Measurements from ENCODE around the gene LRIG2.
"Not testable (repeated sequence)": the region's sequence is repeated elsewhere in the genome, so short reads cannot be mapped to it uniquely, and the experiment has no call there.

LRIG2 gene

GRCh38 chr1:113072757-113073478 lies at the start of gene LRIG2:
TSS of gene LRIG2 (plus strand) at chr1:113073198. CDS start at chr1:113073407, 209 bp downstream.
- peak; percentile 83 for DNase-seq (ENCODE audit: low spot score)

- DNase-seq (ENCODE audit: low spot score) = not testable (repeated sequence)
Measured at GRCh38 chr1:113023316-113023715, 49.7 kb upstream of the LRIG2 start.

- DNase-seq (ENCODE audit: low spot score) = peak; percentile 23
Measured at GRCh38 chr1:113027007-113027406, 46.0 kb upstream of the LRIG2 start.

- no peak for DNase-seq (ENCODE audit: low spot score)
Measured at GRCh38 chr1:113027449-113027848, 45.5 kb upstream of the LRIG2 start.

- no peak for DNase-seq (ENCODE audit: low spot score)
Measured at GRCh38 chr1:113029822-113030221, 43.2 kb upstream of the LRIG2 start.

- no peak for DNase-seq (ENCODE audit: low spot score)
Measured at GRCh38 chr1:113031171-113031933, 41.6 kb upstream of the LRIG2 start.

GRCh38 chr1:113035086-113035485 lies 37.9 kb upstream of the LRIG2 start:
- no peak for DNase-seq (ENCODE audit: low spot score)

- DNase-seq (ENCODE audit: low spot score) = no peak
Measured at GRCh38 chr1:113036639-113037321, 36.2 kb upstream of the LRIG2 start.

GRCh38 chr1:113040041-113040440 lies 33.0 kb upstream of the LRIG2 start:
- no peak for DNase-seq (ENCODE audit: low spot score)

GRCh38 chr1:113040718-113041412 lies 32.1 kb upstream of the LRIG2 start:
- DNase-seq (ENCODE audit: low spot score) = no peak

GRCh38 chr1:113041569-113042284 lies 31.3 kb upstream of the LRIG2 start:
- no peak for DNase-seq (ENCODE audit: low spot score)

- peak; percentile 70 for DNase-seq (ENCODE audit: low spot score)
Measured at GRCh38 chr1:113042285-113043143, 30.5 kb upstream of the LRIG2 start.

GRCh38 chr1:113043144-113043488 lies 29.9 kb upstream of the LRIG2 start:
- DNase-seq (ENCODE audit: low spot score) = not testable (repeated sequence)

GRCh38 chr1:113046569-113046968 lies 26.4 kb upstream of the LRIG2 start:
- DNase-seq (ENCODE audit: low spot score) = no peak

- DNase-seq (ENCODE audit: low spot score) = no peak
Measured at GRCh38 chr1:113048064-113048463, 24.9 kb upstream of the LRIG2 start.

GRCh38 chr1:113053344-113054126 lies 19.5 kb upstream of the LRIG2 start:
- DNase-seq (ENCODE audit: low spot score) = no peak

- DNase-seq (ENCODE audit: low spot score) = no peak
Measured at GRCh38 chr1:113055570-113055969, 17.4 kb upstream of the LRIG2 start.

- DNase-seq (ENCODE audit: low spot score) = no peak
Measured at GRCh38 chr1:113057006-113057405, 16.0 kb upstream of the LRIG2 start.

- DNase-seq (ENCODE audit: low spot score) = no peak
Measured at GRCh38 chr1:113058941-113059706, 13.9 kb upstream of the LRIG2 start.

All from HuH-7 (cell line).